ENCODE results near the gene HTT. TPM values are rescaled to one million over a fixed set of nuclear protein-coding genes. Genes with fewer than 3 reads are reported as not detected.

Gene HTT
- total and polyA plus RNA-seq, 2 of the 13 experiments (the other 11 are each of a cell fraction or from before 2014, with no cell fraction given), result 17.5 to 19.5 TPM

- DNase-seq (ENCODE audit: low spot score) (no peak), ATAC-seq (peak; percentile 56), FAIRE-seq (no peak)
- no TSS peak for BruUV-seq (replicated peaks)
- Histone ChIP-seq H3K4me3 (replicated peaks in 1 of 3; ENCODE audit: insufficient read depth in 1 of 3, low read depth in 2 of 3, low read length in 3 of 3) (peak overlapping the region in 1 of 3 experiments; percentile 12; a peak in 1 of 6 replicates), H3K9me3 (ENCODE audit: low read length) (no peaks in the 10 kb centered on the region), H3K36me3 (replicated peaks in 1 of 2; ENCODE audit: control insufficient read depth in 1 of 2, insufficient read depth in 2 of 2, low read length in 2 of 2) (no peaks in the 10 kb centered on the region), H2AFZ (ENCODE audit: low read length) (no peak overlapping the region), H3K79me2 (ENCODE audit: insufficient read depth, low read length) (no peaks in the 10 kb centered on the region), H4K20me1 (ENCODE audit: insufficient read depth, low read length) (no peaks in the 10 kb centered on the region), H3K27me3 (ENCODE audit: control insufficient read depth in 1 of 2, insufficient read depth in 2 of 2, low read length in 2 of 2) (peaks cover 0 to 41% of the 10 kb centered on the region in 2 experiments), H3K4me1 (ENCODE audit: insufficient read depth, low read length) (peaks cover 33% of the 10 kb centered on the region), H3K27ac (ENCODE audit: extremely low read length, insufficient read depth, low read length) (no peak overlapping the region), H3K4me2 (ENCODE audit: low read depth, low read length) (peak overlapping the region; percentile 47), H3K9ac (ENCODE audit: insufficient read depth, low read depth, low read length) (no peak overlapping the region)
- WGBS (ENCODE audit: low lambda C conversion rate), result 79% methylated on average over 6 of the region's 17 CpGs
- POLR2A ChIA-PET, result interaction anchor here (0.8 kb wide), 1 partner anchor 15 kb away, joined by 3 read pairs; no protein-coding TSS in a partner anchor
- CTCF ChIA-PET (ENCODE audit: low intra/inter-chr PET ratio, low total read pairs), result no interaction called here
- in situ Hi-C loops (cut with HindIII; ENCODE audit: extremely low pct_ligation_motif_present, low pct_unique_long_range_greater_than_20kb) (no loop called here), intact Hi-C loops (cut with micrococcal nuclease; ENCODE audit: unreplicated experiment) (loop anchor here (10.0 kb wide), 1 partner anchor 65 kb away; no protein-coding TSS in a partner anchor)
- TF ChIP-seq NCOA1 (CRISPR knock-in tag; IDR thresholded peaks at IDR 0.05) (no peak), MLXIP (CRISPR knock-in tag; IDR thresholded peaks at IDR 0.05; ENCODE audit: borderline replicate concordance) (no peak), FOXA3 (CRISPR knock-in tag; IDR thresholded peaks at IDR 0.05) (no peak), HNRNPL (IDR thresholded peaks at IDR 0.05; ENCODE audit: low read depth, low read length) (peak; percentile 68; the same call in 1 of the 2 replicates), ATAD3A (CRISPR knock-in tag; IDR thresholded peaks at IDR 0.05) (no peak), U2AF1 (optimal IDR thresholded peaks at IDR 0.05; ENCODE audit: low read depth, low read length) (no peak), ZSCAN25 (CRISPR knock-in tag; IDR thresholded peaks at IDR 0.05) (no peak), ARHGAP35 (CRISPR knock-in tag; IDR thresholded peaks at IDR 0.05; ENCODE audit: borderline replicate concordance) (no peak), ZNF562 (CRISPR knock-in tag; IDR thresholded peaks at IDR 0.05; ENCODE audit: borderline replicate concordance) (no peak), KDM5A (IDR thresholded peaks at IDR 0.05; ENCODE audit: borderline replicate concordance, low read length) (no peak), ZNF720 (CRISPR knock-in tag; IDR thresholded peaks at IDR 0.05) (no peak), NAIF1 (CRISPR knock-in tag; IDR thresholded peaks at IDR 0.05; ENCODE audit: borderline replicate concordance) (no peak)
- TF ChIP-seq, protein P1, sequence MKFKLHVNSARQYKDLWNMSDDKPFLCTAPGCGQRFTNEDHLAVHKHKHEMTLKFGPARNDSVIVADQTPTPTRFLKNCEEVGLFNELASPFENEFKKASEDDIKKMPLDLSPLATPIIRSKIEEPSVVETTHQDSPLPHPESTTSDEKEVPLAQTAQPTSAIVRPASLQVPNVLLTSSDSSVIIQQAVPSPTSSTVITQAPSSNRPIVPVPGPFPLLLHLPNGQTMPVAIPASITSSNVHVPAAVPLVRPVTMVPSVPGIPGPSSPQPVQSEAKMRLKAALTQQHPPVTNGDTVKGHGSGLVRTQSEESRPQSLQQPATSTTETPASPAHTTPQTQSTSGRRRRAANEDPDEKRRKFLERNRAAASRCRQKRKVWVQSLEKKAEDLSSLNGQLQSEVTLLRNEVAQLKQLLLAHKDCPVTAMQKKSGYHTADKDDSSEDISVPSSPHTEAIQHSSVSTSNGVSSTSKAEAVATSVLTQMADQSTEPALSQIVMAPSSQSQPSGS (CRISPR knock-in tag; IDR thresholded peaks at IDR 0.05), result no peak
- TF ChIP-seq, protein P2, sequence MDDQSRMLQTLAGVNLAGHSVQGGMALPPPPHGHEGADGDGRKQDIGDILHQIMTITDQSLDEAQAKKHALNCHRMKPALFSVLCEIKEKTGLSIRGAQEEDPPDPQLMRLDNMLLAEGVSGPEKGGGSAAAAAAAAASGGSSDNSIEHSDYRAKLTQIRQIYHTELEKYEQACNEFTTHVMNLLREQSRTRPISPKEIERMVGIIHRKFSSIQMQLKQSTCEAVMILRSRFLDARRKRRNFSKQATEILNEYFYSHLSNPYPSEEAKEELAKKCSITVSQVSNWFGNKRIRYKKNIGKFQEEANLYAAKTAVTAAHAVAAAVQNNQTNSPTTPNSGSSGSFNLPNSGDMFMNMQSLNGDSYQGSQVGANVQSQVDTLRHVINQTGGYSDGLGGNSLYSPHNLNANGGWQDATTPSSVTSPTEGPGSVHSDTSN (CRISPR knock-in tag; IDR thresholded peaks at IDR 0.05; ENCODE audit: borderline replicate concordance), result no peak
- TF ChIP-seq, protein P3, sequence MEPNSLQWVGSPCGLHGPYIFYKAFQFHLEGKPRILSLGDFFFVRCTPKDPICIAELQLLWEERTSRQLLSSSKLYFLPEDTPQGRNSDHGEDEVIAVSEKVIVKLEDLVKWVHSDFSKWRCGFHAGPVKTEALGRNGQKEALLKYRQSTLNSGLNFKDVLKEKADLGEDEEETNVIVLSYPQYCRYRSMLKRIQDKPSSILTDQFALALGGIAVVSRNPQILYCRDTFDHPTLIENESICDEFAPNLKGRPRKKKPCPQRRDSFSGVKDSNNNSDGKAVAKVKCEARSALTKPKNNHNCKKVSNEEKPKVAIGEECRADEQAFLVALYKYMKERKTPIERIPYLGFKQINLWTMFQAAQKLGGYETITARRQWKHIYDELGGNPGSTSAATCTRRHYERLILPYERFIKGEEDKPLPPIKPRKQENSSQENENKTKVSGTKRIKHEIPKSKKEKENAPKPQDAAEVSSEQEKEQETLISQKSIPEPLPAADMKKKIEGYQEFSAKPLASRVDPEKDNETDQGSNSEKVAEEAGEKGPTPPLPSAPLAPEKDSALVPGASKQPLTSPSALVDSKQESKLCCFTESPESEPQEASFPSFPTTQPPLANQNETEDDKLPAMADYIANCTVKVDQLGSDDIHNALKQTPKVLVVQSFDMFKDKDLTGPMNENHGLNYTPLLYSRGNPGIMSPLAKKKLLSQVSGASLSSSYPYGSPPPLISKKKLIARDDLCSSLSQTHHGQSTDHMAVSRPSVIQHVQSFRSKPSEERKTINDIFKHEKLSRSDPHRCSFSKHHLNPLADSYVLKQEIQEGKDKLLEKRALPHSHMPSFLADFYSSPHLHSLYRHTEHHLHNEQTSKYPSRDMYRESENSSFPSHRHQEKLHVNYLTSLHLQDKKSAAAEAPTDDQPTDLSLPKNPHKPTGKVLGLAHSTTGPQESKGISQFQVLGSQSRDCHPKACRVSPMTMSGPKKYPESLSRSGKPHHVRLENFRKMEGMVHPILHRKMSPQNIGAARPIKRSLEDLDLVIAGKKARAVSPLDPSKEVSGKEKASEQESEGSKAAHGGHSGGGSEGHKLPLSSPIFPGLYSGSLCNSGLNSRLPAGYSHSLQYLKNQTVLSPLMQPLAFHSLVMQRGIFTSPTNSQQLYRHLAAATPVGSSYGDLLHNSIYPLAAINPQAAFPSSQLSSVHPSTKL (CRISPR knock-in tag; IDR thresholded peaks at IDR 0.05), result no peak
Observed at GRCh38 chr4:3269991-3270611, 195.6 kb downstream of the HTT start.

All from HepG2 (cell line).